Measurements from ENCODE around the gene PTX3. TPM values are rescaled to one million over a fixed set of nuclear protein-coding genes. Genes with fewer than 3 reads are reported as not detected.

Gene PTX3
- total RNA-seq (2016; rRNA removed; fragmentation: Illumina TruSeq; extraction: Trizol), result not detected in 2 replicates
- not detected in 2 replicates for total RNA-seq (2016; cell fraction: cytosol; rRNA removed; fragmentation: Illumina TruSeq; extraction: Trizol; ENCODE audit: low read depth)
- not detected in 2 replicates for total RNA-seq (2016; cell fraction: insoluble cytoplasmic fraction; rRNA removed; fragmentation: Illumina TruSeq; extraction: Trizol)
- not detected in 2 replicates for total RNA-seq (2016; cell fraction: membrane; rRNA removed; fragmentation: Illumina TruSeq; extraction: Trizol)
- not detected in 2 replicates for total RNA-seq (2016; cell fraction: nucleus; rRNA removed; fragmentation: Illumina TruSeq; extraction: Trizol)
- not detected in 2 replicates for polyA plus RNA-seq (2011; rRNA removed)
- not detected in 2 replicates for polyA plus RNA-seq (2011; cell fraction: cytosol; rRNA removed)
- polyA plus RNA-seq (2011; cell fraction: nucleus; rRNA removed), result not detected in 2 replicates
- not detected in 2 replicates for polyA plus RNA-seq (2012)
- polyA plus RNA-seq (2016; cell fraction: cytosol; fragmentation: Illumina TruSeq; extraction: Trizol; ENCODE audit: low read depth), result not detected in 2 replicates
- polyA plus RNA-seq (2016; cell fraction: insoluble cytoplasmic fraction; fragmentation: Illumina TruSeq; extraction: Trizol; ENCODE audit: low read depth), result not detected in 2 replicates
- polyA plus RNA-seq (2016; cell fraction: membrane; fragmentation: Illumina TruSeq; extraction: Trizol; ENCODE audit: low read depth), result not detected in 2 replicates
- not detected in 2 replicates for polyA plus RNA-seq (2016; cell fraction: nucleus; fragmentation: Illumina TruSeq; extraction: Trizol; ENCODE audit: insufficient read depth, low read depth)
- 0.14 TPM in 1 of 2 replicates, not detected in the other for polyA minus RNA-seq (2011; rRNA and poly(A)+ RNA removed; ENCODE audit: low replicate concordance)
- not detected in 2 replicates for polyA minus RNA-seq (2011; cell fraction: cytosol; rRNA and poly(A)+ RNA removed)
- not detected in 2 replicates for polyA minus RNA-seq (2011; cell fraction: nucleus; rRNA and poly(A)+ RNA removed)
- Bru-seq, nascent RNA, result not detected
- not detected for BruChase-seq, experiment 1, labeled RNA remaining after a 6-hour chase
- not detected for BruChase-seq, experiment 2, labeled RNA remaining after a 2-hour chase
- long read RNA-seq, experiment 1, result 0 reads
- long read RNA-seq, experiment 2, result 0 reads

DNA sequence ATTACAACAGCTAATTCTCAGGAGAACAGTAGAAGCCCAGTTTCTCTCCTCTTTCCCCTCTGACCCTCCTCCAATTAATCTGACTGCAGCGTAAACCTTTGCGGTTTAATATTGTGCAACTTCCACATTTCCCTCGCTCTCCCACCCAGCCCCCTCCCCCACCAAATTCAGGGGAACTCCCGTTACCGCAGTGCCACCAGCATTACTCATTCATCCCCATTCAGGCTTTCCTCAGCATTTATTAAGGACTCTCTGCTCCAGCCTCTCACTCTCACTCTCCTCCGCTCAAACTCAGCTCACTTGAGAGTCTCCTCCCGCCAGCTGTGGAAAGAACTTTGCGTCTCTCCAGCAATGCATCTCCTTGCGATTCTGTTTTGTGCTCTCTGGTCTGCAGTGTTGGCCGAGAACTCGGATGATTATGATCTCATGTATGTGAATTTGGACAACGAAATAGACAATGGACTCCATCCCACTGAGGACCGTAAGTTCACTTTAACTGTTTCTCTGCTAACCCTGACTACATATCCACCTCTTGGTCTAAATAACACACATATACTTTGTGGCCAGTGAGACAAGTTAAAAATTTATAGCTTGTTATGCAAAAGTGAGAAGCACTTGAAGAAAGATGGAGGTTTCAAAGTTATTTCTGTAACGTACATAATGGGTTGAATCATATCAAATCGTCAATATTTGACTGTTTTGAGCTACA, at the start of gene PTX3:
Gene PTX3 (plus strand): TSS at position 268 of the 709 bp plus-strand sequence. CDS start 84 bp downstream, at position 352.
- no TSS peak for BruUV-seq (replicated peaks)
- DNase-seq (ENCODE audit: low spot score) (no peak), FAIRE-seq (no peak)

More for the DNA sequence above, at the start of gene PTX3:
- no peak for ATAC-seq
- Histone ChIP-seq H2AFZ (ENCODE audit: low read length) (no peak within 1 kb of the TSS), H3K9me3 (ENCODE audit: low read length) (no peaks in the 10 kb centered on the region), H3K4me3 (replicated peaks in 1 of 3; ENCODE audit: insufficient read depth in 1 of 3, low read depth in 2 of 3, low read length in 3 of 3) (peak within 1 kb of the TSS; percentile 12 to 52 (median 24); a peak in 4 of 6 replicates), H3K79me2 (ENCODE audit: insufficient read depth, low read length) (no peaks in the 10 kb centered on the region), H3K4me2 (ENCODE audit: low read depth, low read length) (peak within 1 kb of the TSS; percentile 59), H4K20me1 (ENCODE audit: insufficient read depth, low read length) (no peaks in the 10 kb centered on the region), H3K27me3 (ENCODE audit: control insufficient read depth in 1 of 2, insufficient read depth in 2 of 2, low read length in 2 of 2) (peaks cover 4 to 26% of the 10 kb centered on the region in 2 experiments; a peak in 4 of 5 replicates), H3K27ac (ENCODE audit: extremely low read length, insufficient read depth, low read length) (no peak within 1 kb of the TSS), H3K36me3 (replicated peaks in 1 of 2; ENCODE audit: control insufficient read depth in 1 of 2, insufficient read depth in 2 of 2, low read length in 2 of 2) (no peaks in the 10 kb centered on the region), H3K4me1 (ENCODE audit: insufficient read depth, low read length) (peaks cover 15% of the 10 kb centered on the region; the same call in 1 of the 2 replicates), H3K9ac (ENCODE audit: insufficient read depth, low read depth, low read length) (no peak within 1 kb of the TSS)
- CTCF ChIA-PET (ENCODE audit: low intra/inter-chr PET ratio, low total read pairs), result no interaction called here
- intact Hi-C loops (cut with micrococcal nuclease; ENCODE audit: unreplicated experiment) (no loop called here), in situ Hi-C loops (cut with HindIII; ENCODE audit: extremely low pct_ligation_motif_present, low pct_unique_long_range_greater_than_20kb) (no loop called here)
- POLR2A ChIA-PET, result no interaction called here
- 44% methylated on average over 15 of the region's 15 CpGs for WGBS (ENCODE audit: low lambda C conversion rate)
- no peak for TF ChIP-seq ZNF598 (CRISPR knock-in tag; IDR thresholded peaks at IDR 0.05; ENCODE audit: borderline replicate concordance)
- TF ChIP-seq MYC (CRISPR knock-in tag; IDR thresholded peaks at IDR 0.05; ENCODE audit: borderline replicate concordance), result no peak
- TF ChIP-seq, protein P1, sequence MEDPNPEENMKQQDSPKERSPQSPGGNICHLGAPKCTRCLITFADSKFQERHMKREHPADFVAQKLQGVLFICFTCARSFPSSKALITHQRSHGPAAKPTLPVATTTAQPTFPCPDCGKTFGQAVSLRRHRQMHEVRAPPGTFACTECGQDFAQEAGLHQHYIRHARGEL (CRISPR knock-in tag; IDR thresholded peaks at IDR 0.05), result no peak
- no peak for TF ChIP-seq JUND (CRISPR knock-in tag; IDR thresholded peaks at IDR 0.05)
- TF ChIP-seq, protein P2, sequence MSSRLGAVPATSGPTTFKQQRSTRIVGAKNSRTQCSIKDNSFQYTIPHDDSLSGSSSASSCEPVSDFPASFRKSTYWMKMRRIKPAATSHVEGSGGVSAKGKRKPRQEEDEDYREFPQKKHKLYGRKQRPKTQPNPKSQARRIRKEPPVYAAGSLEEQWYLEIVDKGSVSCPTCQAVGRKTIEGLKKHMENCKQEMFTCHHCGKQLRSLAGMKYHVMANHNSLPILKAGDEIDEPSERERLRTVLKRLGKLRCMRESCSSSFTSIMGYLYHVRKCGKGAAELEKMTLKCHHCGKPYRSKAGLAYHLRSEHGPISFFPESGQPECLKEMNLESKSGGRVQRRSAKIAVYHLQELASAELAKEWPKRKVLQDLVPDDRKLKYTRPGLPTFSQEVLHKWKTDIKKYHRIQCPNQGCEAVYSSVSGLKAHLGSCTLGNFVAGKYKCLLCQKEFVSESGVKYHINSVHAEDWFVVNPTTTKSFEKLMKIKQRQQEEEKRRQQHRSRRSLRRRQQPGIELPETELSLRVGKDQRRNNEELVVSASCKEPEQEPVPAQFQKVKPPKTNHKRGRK (CRISPR knock-in tag; IDR thresholded peaks at IDR 0.05), result 0 out of 2 replicates have a peak, but pooled peaks have one; percentile 23
